ENCODE data around the gene SERPINA1.
"Not testable (repeated sequence)": the region's sequence is repeated elsewhere in the genome, so short reads cannot be mapped to it uniquely, and the experiment has no call there.

SERPINA1 gene

GRCh38 chr14:94366146-94366915 lies 22.1 kb downstream of the SERPINA1 start, which contains the start of gene SERPINA2:
Gene SERPINA2, minus strand, starts transcription at chr14:94366698.
- Mint-ChIP-seq H3K9me3 (no peaks in the 10 kb centered on the region), H3K27me3 (peaks cover 22 to 39% of the 10 kb centered on the region in 2 donors), H3K4me1 (ENCODE audit: low read depth in 2 of 2) (no peaks in the 10 kb centered on the region), H3K4me3 (no peak within 1 kb of the TSS), H3K27ac (no peak within 1 kb of the TSS), H3K36me3 (ENCODE audit: insufficient read depth) (no peaks in the 10 kb centered on the region)
- no peak for ATAC-seq (replicated peaks)
- no peak for DNase-seq

GRCh38 chr14:94365624-94366023 lies 22.8 kb downstream of the SERPINA1 start:
- Mint-ChIP-seq H3K27me3 (peaks cover 17 to 36% of the 10 kb centered on the region in 2 donors), H3K4me3 (no peak overlapping the region), H3K27ac (no peak overlapping the region), H3K4me1 (ENCODE audit: low read depth in 2 of 2) (no peaks in the 10 kb centered on the region), H3K36me3 (ENCODE audit: insufficient read depth) (no peaks in the 10 kb centered on the region), H3K9me3 (no peaks in the 10 kb centered on the region)
- ATAC-seq (replicated peaks): no peak
- no peak for DNase-seq

GRCh38 chr14:94364964-94365363 lies 23.4 kb downstream of the SERPINA1 start:
- H3K27me3 Mint-ChIP-seq: peaks cover 16 to 33% of the 10 kb centered on the region in 2 donors
- DNase-seq (no peak), ATAC-seq (replicated peaks) (no peak)
- no peaks in the 10 kb centered on the region for H3K9me3 Mint-ChIP-seq
- H3K4me1 Mint-ChIP-seq (ENCODE audit: low read depth in 2 of 2): no peaks in the 10 kb centered on the region
- H3K36me3 Mint-ChIP-seq (ENCODE audit: insufficient read depth): no peaks in the 10 kb centered on the region
- H3K4me3 Mint-ChIP-seq: no peak overlapping the region
- H3K27ac Mint-ChIP-seq: no peak overlapping the region

GRCh38 chr14:94364037-94364436 lies 24.4 kb downstream of the SERPINA1 start:
- ATAC-seq (replicated peaks) (no peak), DNase-seq (no peak)
- no peak overlapping the region for H3K4me3 Mint-ChIP-seq
- no peaks in the 10 kb centered on the region for H3K4me1 Mint-ChIP-seq (ENCODE audit: low read depth in 2 of 2)
- H3K9me3 Mint-ChIP-seq: no peaks in the 10 kb centered on the region
- no peaks in the 10 kb centered on the region for H3K36me3 Mint-ChIP-seq (ENCODE audit: insufficient read depth)
- H3K27me3 Mint-ChIP-seq: peaks cover 21 to 30% of the 10 kb centered on the region in 2 donors
- no peak overlapping the region for H3K27ac Mint-ChIP-seq

DNA sequence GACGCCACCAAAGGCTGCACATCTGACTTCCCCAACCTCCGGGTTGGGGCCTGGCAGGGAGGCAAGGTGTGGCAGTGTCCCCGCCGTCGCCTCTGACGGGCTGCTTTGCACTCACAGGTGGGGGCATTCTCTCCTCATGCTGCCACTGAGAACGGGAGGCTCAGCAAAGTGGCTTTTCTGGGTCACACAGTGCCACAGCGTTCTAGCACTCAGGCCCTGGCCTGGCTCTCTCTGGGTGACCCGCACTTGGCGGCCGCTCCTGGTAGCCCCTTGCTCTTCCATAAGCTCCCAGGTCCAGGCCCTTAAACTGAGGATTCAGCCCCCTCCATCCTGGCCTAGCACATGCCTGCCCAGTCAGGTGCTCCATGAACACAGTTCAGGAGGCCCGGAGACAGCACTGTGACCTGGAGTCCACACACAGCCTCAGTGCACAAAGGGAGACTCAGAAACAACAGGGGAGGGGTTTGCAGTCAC lies 25.2 kb downstream of the SERPINA1 start:
- ATAC-seq (replicated peaks) (no peak), DNase-seq (no peak)
- Mint-ChIP-seq H3K27me3 (peaks cover 16 to 22% of the 10 kb centered on the region in 2 donors), H3K27ac (no peak overlapping the region), H3K4me1 (ENCODE audit: low read depth in 2 of 2) (no peaks in the 10 kb centered on the region), H3K4me3 (no peak overlapping the region), H3K36me3 (ENCODE audit: insufficient read depth) (no peaks in the 10 kb centered on the region), H3K9me3 (no peaks in the 10 kb centered on the region)

- Mint-ChIP-seq H3K36me3 (ENCODE audit: insufficient read depth) (no peaks in the 10 kb centered on the region), H3K27me3 (peaks cover 16 to 18% of the 10 kb centered on the region in 2 donors), H3K27ac (no peak overlapping the region), H3K4me3 (no peak overlapping the region), H3K9me3 (no peaks in the 10 kb centered on the region), H3K4me1 (ENCODE audit: low read depth in 2 of 2) (no peaks in the 10 kb centered on the region)
- no peak for ATAC-seq (replicated peaks)
- DNase-seq: no peak
These were observed 25.7 kb downstream of the SERPINA1 start for GRCh38 chr14:94362614-94363133.

- Mint-ChIP-seq H3K27ac (no peak overlapping the region), H3K4me1 (ENCODE audit: low read depth in 2 of 2) (no peaks in the 10 kb centered on the region), H3K4me3 (no peak overlapping the region), H3K36me3 (ENCODE audit: insufficient read depth) (no peaks in the 10 kb centered on the region), H3K9me3 (no peaks in the 10 kb centered on the region), H3K27me3 (peaks cover 15 to 18% of the 10 kb centered on the region in 2 donors)
- no peak for ATAC-seq (replicated peaks)
- no peak for DNase-seq
These were observed 26.7 kb downstream of the SERPINA1 start for GRCh38 chr14:94361682-94362081.

DNA sequence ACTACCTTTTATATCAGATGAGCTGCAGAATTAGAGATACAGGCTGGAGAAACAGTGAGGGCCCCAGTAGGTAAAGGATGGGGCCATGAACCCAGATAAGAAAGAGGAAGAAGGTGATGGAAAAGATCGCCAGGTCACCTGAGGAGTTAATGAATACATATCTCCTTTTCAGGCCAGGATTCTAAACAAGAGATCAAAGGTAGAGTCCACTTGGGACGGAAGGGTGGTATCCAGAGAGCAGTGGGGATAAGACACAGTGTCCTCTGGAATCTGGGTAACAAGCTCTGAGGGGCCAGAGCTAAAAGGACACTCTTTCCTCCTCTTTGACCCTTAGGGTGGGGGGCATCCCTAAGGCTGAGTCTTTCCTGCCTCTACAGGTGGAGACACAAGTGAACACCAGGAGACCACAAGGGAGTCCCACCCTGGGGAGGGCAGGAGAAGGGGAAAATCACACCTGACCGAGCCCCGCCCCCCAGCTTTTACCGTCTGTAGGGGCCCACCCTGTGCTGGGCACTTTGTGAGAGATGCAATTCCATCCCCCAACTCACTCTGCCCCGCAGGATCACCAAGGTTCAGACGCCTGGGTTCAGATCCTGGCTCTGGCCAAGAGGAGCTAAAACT lies 27.3 kb downstream of the SERPINA1 start:
- Mint-ChIP-seq H3K36me3 (ENCODE audit: insufficient read depth) (no peaks in the 10 kb centered on the region), H3K27me3 (peaks cover 15 to 23% of the 10 kb centered on the region in 2 donors), H3K4me1 (ENCODE audit: low read depth in 2 of 2) (no peaks in the 10 kb centered on the region), H3K27ac (no peak overlapping the region), H3K9me3 (no peaks in the 10 kb centered on the region), H3K4me3 (no peak overlapping the region)
- ATAC-seq (replicated peaks): no peak
- DNase-seq: no peak

DNA sequence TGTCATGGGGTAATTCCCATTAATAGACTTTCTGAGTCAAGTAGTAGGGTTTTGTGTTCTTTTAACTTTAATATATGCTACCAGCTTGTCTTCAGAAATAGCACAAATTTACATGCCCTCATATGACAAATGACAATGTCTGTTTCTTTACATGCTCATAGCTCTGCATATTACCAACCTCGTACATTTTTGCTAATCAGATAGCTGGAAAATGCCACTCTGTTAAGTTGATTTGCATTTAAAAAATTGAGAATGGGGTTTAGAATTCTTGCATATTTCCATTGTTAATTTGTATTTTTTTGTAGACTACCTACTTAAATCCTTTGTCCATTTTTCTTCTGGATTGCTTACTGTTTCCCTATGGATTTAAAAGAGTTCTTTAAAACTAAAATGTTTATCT lies 31.2 kb downstream of the SERPINA1 start:
- ATAC-seq (replicated peaks) (no peak), DNase-seq (no peak)
- peaks cover 0 to under 1% of the 10 kb centered on the region in 2 donors for H3K9me3 Mint-ChIP-seq
- no peaks in the 10 kb centered on the region for H3K36me3 Mint-ChIP-seq (ENCODE audit: insufficient read depth)
- no peak overlapping the region for H3K27ac Mint-ChIP-seq
- peaks cover 7 to 15% of the 10 kb centered on the region in 2 donors for H3K27me3 Mint-ChIP-seq
- no peaks in the 10 kb centered on the region for H3K4me1 Mint-ChIP-seq (ENCODE audit: low read depth in 2 of 2)
- H3K4me3 Mint-ChIP-seq: no peak overlapping the region

- H3K9me3 Mint-ChIP-seq: peaks cover 0 to 7% of the 10 kb centered on the region in 2 donors
- H3K36me3 Mint-ChIP-seq (ENCODE audit: insufficient read depth): no peaks in the 10 kb centered on the region
- no peaks in the 10 kb centered on the region for H3K4me1 Mint-ChIP-seq (ENCODE audit: low read depth in 2 of 2)
- H3K27ac Mint-ChIP-seq: no peak overlapping the region
- DNase-seq: no peak
- ATAC-seq (replicated peaks): no peak
- peaks cover 10 to 18% of the 10 kb centered on the region in 2 donors for H3K27me3 Mint-ChIP-seq
- no peak overlapping the region for H3K4me3 Mint-ChIP-seq
These were observed 31.9 kb downstream of the SERPINA1 start for GRCh38 chr14:94356379-94357056.

- DNase-seq (no peak), ATAC-seq (replicated peaks) (no peak)
- H3K4me3 Mint-ChIP-seq: no peak overlapping the region
- peaks cover 14 to 21% of the 10 kb centered on the region in 2 donors for H3K27me3 Mint-ChIP-seq
- H3K4me1 Mint-ChIP-seq (ENCODE audit: low read depth in 2 of 2): no peaks in the 10 kb centered on the region
- H3K27ac Mint-ChIP-seq: no peak overlapping the region
- H3K9me3 Mint-ChIP-seq: peaks cover 0 to 11% of the 10 kb centered on the region in 2 donors
- H3K36me3 Mint-ChIP-seq (ENCODE audit: insufficient read depth): no peaks in the 10 kb centered on the region
These were observed 33.1 kb downstream of the SERPINA1 start for GRCh38 chr14:94355191-94355794.

DNA sequence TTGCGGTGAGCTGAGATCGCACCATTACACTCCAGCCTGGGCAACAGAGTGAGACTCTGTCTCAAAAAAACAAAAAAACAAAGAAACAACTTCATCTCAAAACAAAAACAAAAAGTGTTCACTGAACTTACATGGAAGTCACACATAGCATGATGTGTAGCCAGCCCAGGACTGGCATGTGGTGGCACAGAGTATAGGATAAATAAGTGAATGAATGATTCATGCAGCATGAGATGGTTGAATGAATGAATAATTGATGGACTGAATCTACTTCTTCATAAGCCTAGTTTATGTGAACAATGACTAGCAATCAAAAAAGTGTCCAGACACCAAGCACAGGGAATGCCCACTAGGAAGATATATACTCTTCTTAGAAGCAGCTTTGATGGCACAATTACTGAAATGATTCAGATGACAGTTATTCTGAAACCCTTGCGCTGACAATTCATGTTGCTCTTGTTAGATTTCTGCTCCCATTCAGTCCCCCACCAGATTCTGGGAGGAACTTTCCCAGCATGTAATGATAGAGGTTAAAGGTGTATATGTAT lies 33.7 kb downstream of the SERPINA1 start:
- no peak for DNase-seq
- peaks cover 0 to 11% of the 10 kb centered on the region in 2 donors for H3K9me3 Mint-ChIP-seq
- ATAC-seq (replicated peaks): no peak
- H3K27ac Mint-ChIP-seq: no peak overlapping the region
- H3K27me3 Mint-ChIP-seq: peaks cover 14 to 18% of the 10 kb centered on the region in 2 donors
- H3K4me3 Mint-ChIP-seq: no peak overlapping the region
- H3K36me3 Mint-ChIP-seq (ENCODE audit: insufficient read depth): no peaks in the 10 kb centered on the region
- no peaks in the 10 kb centered on the region for H3K4me1 Mint-ChIP-seq (ENCODE audit: low read depth in 2 of 2)

DNA sequence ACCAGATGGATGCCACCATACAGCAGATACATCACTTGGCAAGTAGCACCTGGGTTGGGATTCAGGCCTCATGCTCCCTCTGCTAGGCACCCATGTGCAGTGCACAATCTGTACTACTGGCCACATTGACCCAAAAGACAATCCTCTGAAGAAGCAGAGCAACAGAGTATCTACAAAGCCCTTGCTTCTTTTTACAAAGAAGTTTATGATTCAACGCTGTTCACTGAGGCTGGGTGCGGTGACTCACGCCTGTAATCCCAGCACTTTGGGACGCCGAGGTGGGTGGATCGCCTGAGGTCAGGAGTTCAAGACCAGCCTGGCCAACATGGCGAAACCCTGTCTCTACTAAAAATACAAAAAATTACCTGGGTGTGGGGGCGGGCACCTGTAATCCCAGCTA lies 34.2 kb downstream of the SERPINA1 start:
- H3K4me3 Mint-ChIP-seq; H3K4me1 Mint-ChIP-seq (ENCODE audit: low read depth in 2 of 2); H3K36me3 Mint-ChIP-seq (ENCODE audit: insufficient read depth); DNase-seq; ATAC-seq (replicated peaks); H3K27ac Mint-ChIP-seq: not testable (repeated sequence)
- Mint-ChIP-seq H3K27me3 (peaks cover 14 to 15% of the 10 kb centered on the region in 2 donors), H3K9me3 (peaks cover 0 to 11% of the 10 kb centered on the region in 2 donors)

All from effector memory CD8-positive, alpha-beta T cell (primary cell).